Measurements from ENCODE around the gene MRPL39.
"Not testable (repeated sequence)": the region's sequence is repeated elsewhere in the genome, so short reads cannot be mapped to it uniquely, and the experiment has no call there.

Gene MRPL39

DNA sequence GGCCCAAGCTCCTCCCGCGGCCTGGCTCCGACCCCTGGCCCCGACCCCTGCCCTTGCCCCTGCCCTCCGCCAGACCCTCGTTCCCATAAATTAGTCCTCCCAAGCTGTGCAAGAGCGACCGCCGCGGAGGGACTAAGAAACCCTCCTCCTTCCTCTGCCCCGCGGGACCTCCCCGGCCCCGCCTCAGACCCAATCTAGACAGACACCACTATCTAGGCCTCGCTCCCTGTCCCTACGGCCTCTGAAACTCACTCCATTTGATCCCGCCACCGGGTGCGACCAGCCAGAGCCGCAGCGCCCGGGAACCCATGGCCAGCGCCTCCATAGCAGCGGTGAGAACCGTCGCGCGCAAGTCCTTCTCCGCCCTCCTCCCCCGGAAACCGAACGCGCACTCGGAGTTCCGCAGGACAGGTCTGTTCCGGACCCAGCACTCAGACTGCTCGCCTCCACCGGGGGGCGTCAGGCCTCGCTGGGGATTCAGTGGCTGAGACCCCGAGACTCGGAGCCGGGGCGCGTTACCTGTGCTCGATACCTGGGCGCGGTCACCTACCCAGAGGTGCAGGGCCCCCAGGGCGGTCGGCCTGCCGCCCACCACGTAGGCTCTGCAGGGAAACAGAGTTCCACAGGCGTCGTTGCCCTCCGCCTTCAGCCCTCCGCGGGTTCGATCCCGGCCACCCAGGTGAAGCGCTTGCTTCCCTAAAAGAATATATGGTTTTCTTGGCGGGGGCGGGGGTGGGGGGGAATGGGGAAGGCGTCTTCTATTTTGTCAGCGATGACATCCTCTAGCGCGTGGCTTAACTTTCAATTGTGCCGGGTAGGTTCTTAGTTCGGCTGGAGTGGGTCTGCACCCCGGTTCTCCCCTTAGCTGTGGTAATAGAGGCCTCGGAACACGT lies at the start of gene MRPL39:
Gene MRPL39 (minus strand): TSS at position 331 of the 893 bp plus-strand sequence. CDS start 6 bp downstream, at position 325.
- no peak for FAIRE-seq

DNA sequence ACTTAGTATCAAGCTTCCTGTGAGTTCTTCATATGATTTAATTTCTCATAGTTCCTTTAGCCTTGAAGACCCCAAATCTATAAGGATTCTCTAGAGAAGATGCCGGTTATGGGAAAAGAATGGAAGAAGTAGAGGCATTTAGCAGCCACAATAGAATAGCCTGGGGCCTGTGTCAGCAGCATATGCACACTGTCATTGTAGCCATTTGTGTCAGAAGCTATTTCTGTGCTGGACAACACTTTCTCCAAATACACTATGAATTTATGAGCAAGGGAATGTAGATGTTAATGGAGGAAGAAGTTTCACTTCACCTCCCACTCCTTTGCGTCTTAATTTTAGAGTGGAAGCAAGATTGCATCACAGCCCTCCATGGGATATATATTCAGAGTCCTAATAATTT lies 49.1 kb upstream of the MRPL39 start:
- FAIRE-seq, result no peak

GRCh38 chr21:25649146-25649545 lies 41.9 kb upstream of the MRPL39 start:
- FAIRE-seq, result no peak

DNA sequence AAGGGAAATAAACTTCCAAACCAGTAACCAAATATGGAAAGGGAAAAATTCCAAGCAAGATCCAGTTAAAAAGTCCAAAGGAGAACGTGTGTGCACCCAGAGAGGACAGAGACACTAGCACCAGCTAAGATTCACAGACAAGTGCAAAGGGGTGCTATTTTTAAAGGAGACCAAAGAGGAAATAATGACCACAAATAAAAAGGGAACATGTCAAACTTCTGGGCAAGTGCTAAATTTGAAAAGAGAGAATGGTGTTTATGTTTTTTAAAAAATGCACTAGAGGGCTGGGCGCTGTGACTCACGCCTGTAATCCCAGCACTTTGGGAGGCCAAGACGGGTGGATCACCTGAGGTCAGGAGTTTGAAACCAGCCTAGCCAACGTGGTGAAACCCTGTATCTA lies 40.4 kb upstream of the MRPL39 start:
- FAIRE-seq, result no peak

DNA sequence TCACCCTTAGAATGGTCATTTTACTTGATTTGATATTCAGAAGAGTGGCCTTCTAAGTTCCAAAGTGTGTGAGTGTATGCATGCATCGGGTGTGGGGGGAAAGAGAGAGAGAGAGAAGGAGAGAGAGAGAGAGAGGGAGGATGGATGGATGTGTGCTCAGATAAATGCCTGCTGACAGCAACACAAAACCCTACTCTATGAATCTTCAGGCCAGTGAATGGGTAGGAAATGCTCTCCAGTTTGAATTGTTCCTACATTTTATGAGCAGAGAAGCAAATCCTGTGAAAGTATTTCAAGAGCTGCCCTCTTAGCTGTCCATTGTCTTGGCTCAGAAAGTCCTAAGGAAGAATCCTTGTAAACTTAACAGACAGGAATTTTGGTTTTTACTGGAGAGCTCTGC lies 39.2 kb upstream of the MRPL39 start:
- FAIRE-seq, result no peak

- no peak for FAIRE-seq
These were observed 36.2 kb upstream of the MRPL39 start for GRCh38 chr21:25643486-25643885.

GRCh38 chr21:25640943-25641292 lies 33.6 kb upstream of the MRPL39 start:
- no peak for FAIRE-seq

- FAIRE-seq, result no peak
These were observed 33.1 kb upstream of the MRPL39 start for GRCh38 chr21:25640202-25640942.

DNA sequence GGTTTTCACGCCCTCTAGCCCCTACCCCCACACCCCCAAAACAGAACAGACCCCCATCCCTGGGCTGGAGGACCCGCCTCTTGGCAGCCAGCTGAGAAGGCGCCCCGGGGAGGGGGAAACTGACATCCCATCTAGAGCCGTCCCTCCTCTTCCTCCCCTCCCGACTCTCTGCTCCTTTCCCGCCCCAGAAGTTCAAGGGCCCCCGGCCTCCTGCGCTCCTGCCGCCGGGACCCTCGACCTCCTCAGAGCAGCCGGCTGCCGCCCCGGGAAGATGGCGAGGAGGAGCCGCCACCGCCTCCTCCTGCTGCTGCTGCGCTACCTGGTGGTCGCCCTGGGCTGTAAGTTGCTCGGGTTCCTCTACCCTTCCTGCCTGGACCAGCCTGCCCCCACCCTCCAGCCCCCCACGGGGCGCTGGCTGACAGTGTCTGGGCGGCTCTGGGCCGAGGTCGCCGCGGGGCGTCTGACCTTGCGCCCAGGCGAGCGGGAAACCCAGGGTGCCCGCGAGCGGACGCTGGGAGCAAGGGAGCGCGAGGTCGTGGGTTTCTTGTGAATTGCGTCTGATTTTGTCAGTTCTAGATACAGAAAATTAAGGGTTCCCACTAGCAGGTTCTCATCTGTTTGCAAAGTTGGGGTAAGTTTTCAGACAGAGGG lies 32.4 kb upstream of the MRPL39 start:
- no peak for FAIRE-seq

DNA sequence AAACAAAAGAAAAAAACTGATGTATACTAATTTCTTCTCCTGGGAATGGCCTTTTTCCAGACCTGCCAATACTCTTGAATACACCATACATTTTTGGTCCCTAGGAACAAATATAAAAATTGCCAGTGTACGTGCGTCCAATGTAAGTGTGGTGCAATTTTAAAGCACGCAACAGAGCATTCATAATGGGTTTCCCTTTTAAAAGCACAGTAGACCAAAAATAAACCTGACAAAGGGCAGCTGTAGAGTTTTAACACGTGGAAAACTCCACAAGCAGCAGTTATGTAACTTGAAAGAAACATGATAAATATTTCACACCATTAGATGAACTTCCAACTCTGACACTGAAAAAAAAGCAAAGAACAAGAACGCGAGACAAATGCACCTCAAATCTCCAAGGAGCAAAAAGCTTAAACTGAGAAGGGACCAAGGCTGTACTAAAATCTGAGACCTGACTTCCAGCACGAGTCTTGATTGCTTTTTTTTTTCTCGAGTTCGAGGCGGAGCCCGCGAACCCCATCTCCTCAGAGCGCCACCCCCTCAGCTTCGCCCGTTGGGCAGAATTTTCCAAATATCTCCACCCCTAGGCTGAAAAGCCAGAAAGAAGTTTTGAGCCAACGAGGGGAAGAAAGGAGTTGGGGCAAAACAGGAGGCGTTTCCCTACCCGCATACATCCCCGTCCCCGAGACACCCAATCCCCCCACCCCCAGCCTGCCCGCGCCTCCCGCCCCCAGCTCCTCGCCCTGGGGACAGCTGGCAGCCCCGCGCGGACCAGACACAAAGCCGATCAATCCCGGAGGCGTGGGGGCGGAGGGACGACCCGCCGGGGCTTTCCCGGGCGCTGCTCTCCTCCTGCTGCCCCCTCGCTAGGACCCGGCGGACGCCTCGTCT lies 31.6 kb upstream of the MRPL39 start, which contains the start of gene JAM2:
Gene JAM2 (plus strand): TSS at position 599 of the 891 bp plus-strand sequence. CDS start 564 bp downstream, outside the sequence.
- FAIRE-seq, result peak; percentile 48

DNA sequence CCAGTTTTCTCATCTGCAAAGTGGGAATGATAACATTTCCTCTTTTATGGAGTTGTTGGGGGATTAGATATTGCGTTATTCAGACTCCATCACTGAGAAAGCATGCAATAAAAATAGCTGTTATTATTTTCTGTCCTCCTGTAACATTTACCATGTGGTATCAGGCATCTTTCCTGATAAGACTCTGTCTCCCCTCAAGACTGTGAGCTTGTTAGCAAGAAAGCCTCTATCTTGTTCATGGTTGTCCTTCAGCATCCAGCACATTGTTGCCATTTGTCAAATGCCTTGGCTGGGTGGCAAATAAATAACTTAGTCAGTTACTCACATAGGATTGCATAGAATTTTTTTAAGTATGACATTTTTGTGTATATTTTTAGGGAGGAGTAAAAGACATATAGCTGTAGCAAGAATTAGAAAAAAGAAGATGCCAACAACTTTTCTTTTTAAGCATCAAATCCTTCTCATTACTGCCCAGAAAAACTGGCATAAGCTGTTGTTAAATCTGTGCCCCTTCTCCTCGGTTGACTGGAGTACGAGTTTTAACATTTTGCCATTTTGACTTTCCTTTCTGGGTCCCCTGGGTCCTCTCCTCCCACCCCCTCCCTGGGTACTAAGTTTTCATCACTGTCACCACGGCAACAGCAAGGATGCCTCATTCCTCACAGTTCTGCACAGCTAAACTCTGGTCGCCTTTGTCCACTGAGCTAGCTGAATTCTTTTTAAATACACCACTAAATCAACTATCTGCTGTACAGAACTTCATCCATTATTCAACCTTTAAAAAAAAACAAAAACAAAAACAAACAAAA lies 30.8 kb upstream of the MRPL39 start:
- no peak for FAIRE-seq

GRCh38 chr21:25636727-25637126 lies 29.4 kb upstream of the MRPL39 start:
- FAIRE-seq, result no peak

- FAIRE-seq, result no peak
These were observed 28.0 kb upstream of the MRPL39 start for GRCh38 chr21:25635310-25635709.

DNA sequence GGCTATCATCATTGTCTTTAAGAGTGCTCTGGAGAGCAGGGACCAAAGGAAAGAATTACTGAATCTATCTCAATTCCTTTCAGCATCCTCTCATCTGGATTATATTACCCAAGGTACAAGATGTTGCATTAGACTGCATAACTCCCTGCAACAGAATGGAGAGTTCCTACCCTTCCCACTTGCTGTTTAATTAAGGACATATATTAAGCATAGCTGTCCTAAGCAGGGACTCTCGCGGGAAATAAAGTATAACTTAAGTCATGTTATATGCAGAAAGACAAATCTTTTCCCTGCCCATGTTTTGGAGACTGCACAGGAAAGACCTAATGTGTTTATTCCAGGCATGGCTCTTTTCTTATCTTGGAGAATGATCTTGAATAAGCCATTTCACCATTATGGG lies 25.0 kb upstream of the MRPL39 start:
- FAIRE-seq, result no peak

GRCh38 chr21:25626757-25627156 lies 19.5 kb upstream of the MRPL39 start:
- no peak for FAIRE-seq

- FAIRE-seq, result not testable (repeated sequence)
These were observed 18.7 kb upstream of the MRPL39 start for GRCh38 chr21:25625776-25626555.

DNA sequence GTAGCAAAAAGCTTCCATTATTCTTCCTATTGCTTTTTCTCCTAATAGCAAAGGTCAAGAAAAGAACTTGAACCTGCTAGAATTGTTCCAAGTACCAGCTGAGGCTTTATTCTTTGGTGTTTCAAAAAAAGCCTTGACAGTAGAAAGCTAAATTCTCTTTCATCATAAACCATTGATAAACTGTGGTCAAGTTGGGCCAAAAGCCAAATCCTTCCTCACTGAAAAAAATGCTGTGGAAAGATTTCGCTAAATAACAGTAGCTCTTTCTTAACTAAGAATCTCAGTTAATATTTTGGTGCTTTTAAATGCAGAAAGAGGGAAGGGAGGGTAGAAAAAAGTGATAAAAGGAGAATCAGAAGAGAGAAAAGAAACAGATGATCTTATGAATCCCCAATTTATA lies 17.8 kb upstream of the MRPL39 start:
- FAIRE-seq, result no peak

GRCh38 chr21:25624511-25624910 lies 17.2 kb upstream of the MRPL39 start:
- no peak for FAIRE-seq

GRCh38 chr21:25619198-25619597 lies 11.9 kb upstream of the MRPL39 start:
- FAIRE-seq, result no peak

GRCh38 chr21:25615880-25616279 lies 8.6 kb upstream of the MRPL39 start:
- FAIRE-seq, result no peak

DNA sequence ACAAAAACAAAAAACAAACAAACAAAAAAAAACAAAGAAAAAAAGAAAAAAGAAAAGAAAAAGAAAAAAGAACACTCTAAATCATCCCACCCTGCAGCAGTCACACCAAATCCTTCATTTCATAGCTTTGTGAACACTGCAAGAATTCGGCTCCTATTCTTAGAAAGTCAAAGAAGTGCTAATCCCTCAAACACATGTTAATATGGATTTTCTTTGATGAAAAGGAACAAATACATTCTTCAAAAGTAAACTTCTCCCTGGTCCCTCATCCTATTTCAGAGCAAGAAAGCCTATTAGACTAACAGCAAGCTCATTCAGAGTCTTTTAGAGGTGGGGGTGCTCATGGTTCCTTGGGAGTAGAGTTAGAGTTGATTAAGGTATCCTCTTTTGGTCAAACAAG lies 7.2 kb upstream of the MRPL39 start:
- no peak for FAIRE-seq

All from endometrium (tissue), 2 donors.